ENCODE data around the gene KRT80. TPM values are rescaled to one million over a fixed set of nuclear protein-coding genes. Genes with fewer than 3 reads are reported as not detected.

The KRT80 gene
- total RNA-seq, 2 donors from 2014 or later = 0.30 to 1.5 TPM

DNA sequence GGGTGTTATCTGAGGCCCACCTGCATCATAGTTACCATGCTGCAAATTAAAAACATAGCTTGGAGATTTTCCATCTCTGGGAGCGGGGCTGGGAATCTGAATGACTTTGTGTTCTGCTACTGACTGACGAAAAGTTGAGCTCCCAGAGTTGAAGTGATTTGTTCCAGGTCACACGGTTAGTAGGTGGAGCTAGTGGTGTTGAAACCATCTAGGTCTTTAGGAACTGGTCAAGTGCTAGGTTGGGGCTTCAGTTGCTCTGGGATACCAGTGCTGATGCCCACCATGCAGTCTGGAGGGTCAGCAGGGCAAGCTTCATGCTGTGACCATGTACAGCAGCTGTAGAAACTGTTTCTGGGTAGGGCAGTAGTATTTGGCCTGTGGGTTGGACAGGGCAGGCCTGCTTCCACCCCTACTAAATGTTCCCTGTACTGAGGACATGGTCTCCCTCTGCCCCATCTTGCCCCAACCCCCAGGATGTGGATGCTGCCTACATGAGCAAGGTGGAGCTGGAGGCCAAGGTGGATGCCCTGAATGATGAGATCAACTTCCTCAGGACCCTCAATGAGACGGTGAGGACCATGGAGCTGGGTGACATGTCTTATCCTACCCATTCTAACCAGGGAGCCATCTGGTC lies 46.5 kb upstream of the KRT80 start:
- H3K9me3 ChIP-seq = no peaks in the 10 kb centered on the region
- no peaks in the 10 kb centered on the region for H3K36me3 ChIP-seq
- H3K27ac ChIP-seq = no peak overlapping the region
- H3K27me3 ChIP-seq = peaks cover under 1 to 3% of the 10 kb centered on the region in 2 donors
- peaks cover 0 to 4% of the 10 kb centered on the region in 2 donors for H3K4me1 ChIP-seq
- no peak for TF ChIP-seq CTCF (IDR thresholded peaks at IDR 0.05)
- DNase-seq (ENCODE audit: low spot score) = no peak
- no peak overlapping the region for H3K4me3 ChIP-seq

DNA sequence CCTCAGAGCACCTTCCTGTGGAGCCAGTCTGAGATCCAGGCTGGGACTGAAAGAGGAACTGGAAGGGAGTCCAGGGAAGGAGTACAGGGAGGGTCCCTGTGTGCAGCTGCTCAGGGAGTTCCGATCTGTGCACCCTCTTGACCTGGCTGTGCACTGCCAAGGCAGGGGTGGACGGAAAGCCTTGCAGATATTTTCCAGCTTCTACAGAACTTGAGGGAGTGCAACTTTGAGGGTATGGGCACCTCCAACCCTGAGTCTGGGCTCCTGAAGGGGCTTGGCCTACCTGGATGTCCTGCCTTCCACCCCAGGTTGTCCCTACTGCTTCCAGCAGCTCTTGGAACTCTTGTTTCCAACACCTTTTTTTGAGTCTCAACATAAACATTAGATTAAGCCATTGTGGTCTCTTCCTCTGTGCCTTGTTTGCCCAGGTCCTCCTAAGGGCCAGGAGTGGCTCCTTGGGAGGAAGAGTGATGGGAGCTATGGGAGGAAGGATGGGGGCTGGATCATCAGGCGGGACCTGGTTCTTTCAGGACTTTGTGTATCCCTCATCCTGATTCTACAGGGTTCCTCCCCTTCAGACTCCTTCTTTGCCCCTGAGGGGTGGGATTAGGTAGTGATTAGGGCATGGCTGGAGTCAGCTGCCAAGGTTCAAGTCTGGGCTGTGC lies 44.7 kb upstream of the KRT80 start:
- DNase-seq (ENCODE audit: low spot score) = no peak
- H3K27ac ChIP-seq = no peak overlapping the region
- H3K4me1 ChIP-seq = peaks cover 0 to 15% of the 10 kb centered on the region in 2 donors
- no peak overlapping the region for H3K4me3 ChIP-seq
- H3K27me3 ChIP-seq = peaks cover 3 to 8% of the 10 kb centered on the region in 2 donors
- no peak for TF ChIP-seq CTCF (IDR thresholded peaks at IDR 0.05)
- no peaks in the 10 kb centered on the region for H3K9me3 ChIP-seq
- no peaks in the 10 kb centered on the region for H3K36me3 ChIP-seq

GRCh38 chr12:52235822-52236361 lies 44.1 kb upstream of the KRT80 start:
- no peaks in the 10 kb centered on the region for H3K9me3 ChIP-seq
- no peak overlapping the region for H3K27ac ChIP-seq
- no peak overlapping the region for H3K4me3 ChIP-seq
- no peaks in the 10 kb centered on the region for H3K36me3 ChIP-seq
- H3K27me3 ChIP-seq = peaks cover 3 to 8% of the 10 kb centered on the region in 2 donors
- H3K4me1 ChIP-seq = peaks cover 0 to 21% of the 10 kb centered on the region in 2 donors
- TF ChIP-seq CTCF (IDR thresholded peaks at IDR 0.05) = no peak
- DNase-seq (ENCODE audit: low spot score) = no peak

GRCh38 chr12:52235001-52235764 lies 43.4 kb upstream of the KRT80 start:
- Histone ChIP-seq H3K9me3 (no peaks in the 10 kb centered on the region), H3K4me1 (peaks cover 0 to 27% of the 10 kb centered on the region in 2 donors), H3K36me3 (no peaks in the 10 kb centered on the region), H3K27me3 (peaks cover 3 to 8% of the 10 kb centered on the region in 2 donors), H3K27ac (no peak overlapping the region), H3K4me3 (no peak overlapping the region)
- DNase-seq (ENCODE audit: low spot score) = no peak
- TF ChIP-seq CTCF (IDR thresholded peaks at IDR 0.05) = no peak

- no peak for DNase-seq (ENCODE audit: low spot score)
- H3K4me3 ChIP-seq = peak overlapping the region in 1 of 2 donors; percentile 31
- peaks cover 3 to 8% of the 10 kb centered on the region in 2 donors for H3K27me3 ChIP-seq
- H3K36me3 ChIP-seq = no peaks in the 10 kb centered on the region
- H3K27ac ChIP-seq = no peak overlapping the region
- H3K9me3 ChIP-seq = no peaks in the 10 kb centered on the region
- no peak for TF ChIP-seq CTCF (IDR thresholded peaks at IDR 0.05)
- peaks cover 0 to 27% of the 10 kb centered on the region in 2 donors for H3K4me1 ChIP-seq
Observed at GRCh38 chr12:52234223-52234810, 42.5 kb upstream of the KRT80 start.

Measured in right atrium auricular region (tissue), 2 donors.